ENCODE measurements around the gene UBE2F. TPM values are rescaled to one million over a fixed set of nuclear protein-coding genes. Genes with fewer than 3 reads are reported as not detected.

Gene UBE2F
- total and polyA plus RNA-seq, 2 of the 13 experiments (the other 11 are each of a cell fraction or from before 2014, with no cell fraction given) = 35.4 to 73.1 TPM

- Histone ChIP-seq H3K9me3 (ENCODE audit: low read length) (no peaks in the 10 kb centered on the region), H3K27me3 (ENCODE audit: control insufficient read depth in 1 of 2, insufficient read depth in 2 of 2, low read length in 2 of 2) (no peaks in the 10 kb centered on the region), H2AFZ (ENCODE audit: low read length) (no peak overlapping the region), H3K4me1 (ENCODE audit: insufficient read depth, low read length) (peaks cover 14% of the 10 kb centered on the region), H3K36me3 (replicated peaks in 1 of 2; ENCODE audit: control insufficient read depth in 1 of 2, insufficient read depth in 2 of 2, low read length in 2 of 2) (peaks cover 19 to 42% of the 10 kb centered on the region in 2 experiments), H4K20me1 (ENCODE audit: insufficient read depth, low read length) (no peaks in the 10 kb centered on the region), H3K4me2 (ENCODE audit: low read depth, low read length) (no peak overlapping the region), H3K9ac (ENCODE audit: insufficient read depth, low read depth, low read length) (no peak overlapping the region), H3K27ac (ENCODE audit: extremely low read length, insufficient read depth, low read length) (no peak overlapping the region), H3K79me2 (ENCODE audit: insufficient read depth, low read length) (no peaks in the 10 kb centered on the region), H3K4me3 (replicated peaks in 1 of 3; ENCODE audit: insufficient read depth in 1 of 3, low read depth in 2 of 3, low read length in 3 of 3) (no peak overlapping the region)
- DNase-seq (ENCODE audit: low spot score) (no peak), ATAC-seq (peak; percentile 47), FAIRE-seq (no peak)
- ChIA-PET POLR2A (interaction anchor here (2.8 kb wide), 1 partner anchor 30 kb away, joined by 14 read pairs; the partner anchor contains the start of gene SCLY), CTCF (ENCODE audit: low intra/inter-chr PET ratio, low total read pairs) (no interaction called here)
- WGBS (ENCODE audit: low lambda C conversion rate) = 91% methylated on average over 8 of the region's 8 CpGs
- BruUV-seq (replicated peaks) = no TSS peak
- in situ Hi-C loops (cut with HindIII; ENCODE audit: extremely low pct_ligation_motif_present, low pct_unique_long_range_greater_than_20kb) = no loop called here
- intact Hi-C loops (cut with micrococcal nuclease; ENCODE audit: unreplicated experiment) = no loop called here
- TF ChIP-seq, protein P1, sequence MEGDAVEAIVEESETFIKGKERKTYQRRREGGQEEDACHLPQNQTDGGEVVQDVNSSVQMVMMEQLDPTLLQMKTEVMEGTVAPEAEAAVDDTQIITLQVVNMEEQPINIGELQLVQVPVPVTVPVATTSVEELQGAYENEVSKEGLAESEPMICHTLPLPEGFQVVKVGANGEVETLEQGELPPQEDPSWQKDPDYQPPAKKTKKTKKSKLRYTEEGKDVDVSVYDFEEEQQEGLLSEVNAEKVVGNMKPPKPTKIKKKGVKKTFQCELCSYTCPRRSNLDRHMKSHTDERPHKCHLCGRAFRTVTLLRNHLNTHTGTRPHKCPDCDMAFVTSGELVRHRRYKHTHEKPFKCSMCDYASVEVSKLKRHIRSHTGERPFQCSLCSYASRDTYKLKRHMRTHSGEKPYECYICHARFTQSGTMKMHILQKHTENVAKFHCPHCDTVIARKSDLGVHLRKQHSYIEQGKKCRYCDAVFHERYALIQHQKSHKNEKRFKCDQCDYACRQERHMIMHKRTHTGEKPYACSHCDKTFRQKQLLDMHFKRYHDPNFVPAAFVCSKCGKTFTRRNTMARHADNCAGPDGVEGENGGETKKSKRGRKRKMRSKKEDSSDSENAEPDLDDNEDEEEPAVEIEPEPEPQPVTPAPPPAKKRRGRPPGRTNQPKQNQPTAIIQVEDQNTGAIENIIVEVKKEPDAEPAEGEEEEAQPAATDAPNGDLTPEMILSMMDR (CRISPR knock-in tag; IDR thresholded peaks at IDR 0.05) = peak; percentile 13; the same call in 1 of the 2 replicates
- no peak for TF ChIP-seq ADNP (CRISPR knock-in tag; IDR thresholded peaks at IDR 0.05)
- TF ChIP-seq ZBTB10 (CRISPR knock-in tag; IDR thresholded peaks at IDR 0.05; ENCODE audit: borderline replicate concordance) = no peak
- no peak for TF ChIP-seq ESRRA (CRISPR knock-in tag; IDR thresholded peaks at IDR 0.05; ENCODE audit: low read depth)
- no peak for TF ChIP-seq ZNF274 (CRISPR knock-in tag; IDR thresholded peaks at IDR 0.05)
- no peak for TF ChIP-seq HOMEZ (CRISPR knock-in tag; IDR thresholded peaks at IDR 0.05; ENCODE audit: low read depth)
- no peak for TF ChIP-seq YEATS2 (CRISPR knock-in tag; IDR thresholded peaks at IDR 0.05; ENCODE audit: borderline replicate concordance)
- TF ChIP-seq, protein P2, sequence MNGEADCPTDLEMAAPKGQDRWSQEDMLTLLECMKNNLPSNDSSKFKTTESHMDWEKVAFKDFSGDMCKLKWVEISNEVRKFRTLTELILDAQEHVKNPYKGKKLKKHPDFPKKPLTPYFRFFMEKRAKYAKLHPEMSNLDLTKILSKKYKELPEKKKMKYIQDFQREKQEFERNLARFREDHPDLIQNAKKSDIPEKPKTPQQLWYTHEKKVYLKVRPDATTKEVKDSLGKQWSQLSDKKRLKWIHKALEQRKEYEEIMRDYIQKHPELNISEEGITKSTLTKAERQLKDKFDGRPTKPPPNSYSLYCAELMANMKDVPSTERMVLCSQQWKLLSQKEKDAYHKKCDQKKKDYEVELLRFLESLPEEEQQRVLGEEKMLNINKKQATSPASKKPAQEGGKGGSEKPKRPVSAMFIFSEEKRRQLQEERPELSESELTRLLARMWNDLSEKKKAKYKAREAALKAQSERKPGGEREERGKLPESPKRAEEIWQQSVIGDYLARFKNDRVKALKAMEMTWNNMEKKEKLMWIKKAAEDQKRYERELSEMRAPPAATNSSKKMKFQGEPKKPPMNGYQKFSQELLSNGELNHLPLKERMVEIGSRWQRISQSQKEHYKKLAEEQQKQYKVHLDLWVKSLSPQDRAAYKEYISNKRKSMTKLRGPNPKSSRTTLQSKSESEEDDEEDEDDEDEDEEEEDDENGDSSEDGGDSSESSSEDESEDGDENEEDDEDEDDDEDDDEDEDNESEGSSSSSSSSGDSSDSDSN (CRISPR knock-in tag; IDR thresholded peaks at IDR 0.05) = no peak
- TF ChIP-seq ZNF687 (CRISPR knock-in tag; IDR thresholded peaks at IDR 0.05) = 0 out of 2 replicates have a peak, but pooled peaks have one; percentile 12
- no peak for TF ChIP-seq DNMT1 (CRISPR knock-in tag; IDR thresholded peaks at IDR 0.05)
These were observed 63.8 kb downstream of the UBE2F start for GRCh38 chr2:238030422-238031155.
